PC-3 (cell line): ENCODE data around the gene C12orf50.

Experiments used
- CTCF ChIP-seq: fragments of 300-600 bp; sonication (generic); conservative IDR thresholded peaks from 2 replicates; pipeline ENCODE4 v1.5.1; 2017; ENCODE audit warnings: antibody characterized with exemption, low read depth, mild to moderate bottlenecking, low read length
- EZH2 ChIP-seq: fragments of 300-600 bp; sonication (generic); IDR thresholded peaks from one replicate; pipeline ENCODE4 v1.6.1; 2017; ENCODE audit warnings: antibody characterized with exemption, mild to moderate bottlenecking, low read length; ENCODE audit not compliant: unreplicated experiment
- EZH2phosphoT487 ChIP-seq: fragments of 300-600 bp; sonication (generic); IDR thresholded peaks from 2 replicates; pipeline ENCODE4 v1.6.1; 2018; ENCODE audit warnings: mild to moderate bottlenecking, antibody characterized with exemption, low read length, borderline replicate concordance

- TF ChIP-seq CTCF (no peak), EZH2 (no peak), EZH2phosphoT487 (no peak)
These were observed 90.0 kb downstream of the C12orf50 start for GRCh38 chr12:87939182-87939581.
